Endothelial cell of umbilical vein (primary cell): ENCODE measurements around the gene HPDL. TPM values are rescaled to one million over a fixed set of nuclear protein-coding genes. Genes with fewer than 3 reads are reported as not detected.

Experiments used
- BruUV-seq: library from RNA; stranded (reverse); fragments of 400-500 nt; replicated peaks from 2 replicates; lab custom pipeline; 2021; lab: Mats Ljungman, UMichigan
- CTCF ChIA-PET: fragments of 300-600, 350-600 bp; sonication (Branson Sonifier 250); formaldehyde crosslinking; loops from one replicate; lab custom pipeline; 2021; ENCODE audit warnings: antibody characterized with exemption, inconsistent platforms; lab: Charles Lee
- POLR2A ChIA-PET: fragments of 300-600, 350-600 bp; sonication (Branson Sonifier 250); formaldehyde crosslinking; loops from one replicate; lab custom pipeline; 2021; ENCODE audit warnings: antibody characterized with exemption, inconsistent platforms; lab: Charles Lee
- DNase-seq: peaks from one replicate; pipeline ENCODE4 v3.0.0-alpha.2; 2011; ENCODE audit warnings: low read depth, low spot score
- FAIRE-seq: peaks from 2 replicates; lab custom pipeline; 2011; peaks lifted over from hg19 to GRCh38; lab: Jason Lieb, UNC
- H2AFZ ChIP-seq: 2 replicates; pipeline ENCODE4 v1.6.0; 2012; ENCODE audit warnings: low read depth, low read length, control low read depth, inconsistent platforms
- H3K27ac ChIP-seq: 2 replicates; pipeline ENCODE4 v1.5.1; 2011; ENCODE audit warnings: low read depth, mild to moderate bottlenecking, control low read depth, low read length, moderate library complexity; ENCODE audit not compliant: insufficient read depth
- H3K27me3 ChIP-seq, 2 experiments: 2 replicates each; pipeline versions ENCODE4 v1.6.0 to v1.6.1; 2011; ENCODE audit warnings: low read length in 2 of 2, mixed read lengths in 1 of 2; ENCODE audit not compliant: control insufficient read depth in 2 of 2, insufficient read depth in 2 of 2
- H3K36me3 ChIP-seq, 2 experiments: 2 replicates in 1 of 2; 3 replicates in 1 of 2; pipeline ENCODE4 v1.5.1; 2011; ENCODE audit warnings: low read length in 2 of 2, mild to moderate bottlenecking in 1 of 2, moderate library complexity in 1 of 2; ENCODE audit not compliant: control insufficient read depth in 2 of 2, insufficient read depth in 2 of 2; ENCODE audit errors: extremely low read depth in 1 of 2
- H3K4me1 ChIP-seq: 3 replicates; pipeline ENCODE4 v1.5.1; 2011; ENCODE audit warnings: mild to moderate bottlenecking, low read length; ENCODE audit not compliant: control insufficient read depth, insufficient read depth; ENCODE audit errors: extremely low read depth
- H3K4me2 ChIP-seq: 2 replicates; pipeline ENCODE4 v1.6.1; 2011; ENCODE audit warnings: low read length, control low read depth, mixed read lengths; ENCODE audit not compliant: insufficient read depth
- H3K4me3 ChIP-seq, 3 experiments: fragments of 200-600 bp in 1 of 3; sonication (generic), shearing (Covaris generic) in 1 of 3; replicated peaks in 1 of 3; 2 replicates each; pipeline ENCODE4 v1.5.1; 2011 to 2016; ENCODE audit warnings: control low read depth in 3 of 3, low read length in 3 of 3, mild to moderate bottlenecking in 2 of 3, inconsistent platforms in 1 of 3, low read depth in 1 of 3, moderate library complexity in 1 of 3; ENCODE audit not compliant: insufficient read depth in 1 of 3
- H3K79me2 ChIP-seq: 2 replicates; pipeline ENCODE4 v1.6.0; 2012; ENCODE audit warnings: low read length, inconsistent platforms; ENCODE audit not compliant: control insufficient read depth, insufficient read depth
- H3K9ac ChIP-seq: replicated peaks from 2 replicates; pipeline ENCODE3; 2011; ENCODE audit warnings: low read length, control low read depth; ENCODE audit not compliant: insufficient read depth; ENCODE audit errors: extremely low read depth
- H3K9me1 ChIP-seq: replicated peaks from 3 replicates; pipeline ENCODE4 v1.6.0; 2011; ENCODE audit warnings: mild to moderate bottlenecking, low read length; ENCODE audit not compliant: control insufficient read depth, insufficient read depth; ENCODE audit errors: extremely low read depth
- H3K9me3 ChIP-seq: replicated peaks from 2 replicates; pipeline ENCODE4 v1.5.1; 2012; ENCODE audit warnings: low read length, inconsistent platforms; ENCODE audit not compliant: control insufficient read depth, insufficient read depth
- H4K20me1 ChIP-seq: replicated peaks from 2 replicates; pipeline ENCODE3; 2011; ENCODE audit warnings: mild to moderate bottlenecking, low read length; ENCODE audit not compliant: control insufficient read depth, insufficient read depth; ENCODE audit errors: extremely low read depth
- EZH2 ChIP-seq: IDR thresholded peaks from 2 replicates; pipeline ENCODE4 v1.6.1; 2012; ENCODE audit warnings: borderline replicate concordance, low read depth, mild to moderate bottlenecking, moderate library complexity, low read length, inconsistent platforms; ENCODE audit not compliant: severe bottlenecking
- FOS ChIP-seq: IDR thresholded peaks from 2 replicates; pipeline ENCODE4 v1.6.1; 2011; ENCODE audit warnings: mild to moderate bottlenecking, low read length, moderate library complexity, borderline replicate concordance; ENCODE audit not compliant: insufficient read depth
- GATA2 ChIP-seq: IDR thresholded peaks from 2 replicates; pipeline ENCODE4 v1.7.0; 2011; ENCODE audit warnings: low read depth, mild to moderate bottlenecking, moderate library complexity, mixed read lengths, low read length; ENCODE audit not compliant: insufficient read length, insufficient read depth
- JUN ChIP-seq: IDR thresholded peaks from 2 replicates; pipeline ENCODE4 v1.6.1; 2011; ENCODE audit warnings: borderline replicate concordance, low read depth; ENCODE audit not compliant: insufficient read length, insufficient read depth
- MYC ChIP-seq: IDR thresholded peaks from one replicate; pipeline ENCODE4 v1.6.1; 2011; ENCODE audit warnings: mild to moderate bottlenecking, low read depth, low read length
- POLR2A ChIP-seq: IDR thresholded peaks from 2 replicates; pipeline ENCODE4 v1.6.1; 2012; ENCODE audit warnings: low read depth, mild to moderate bottlenecking, control low read depth, low read length
- POLR2AphosphoS5 ChIP-seq: IDR thresholded peaks from 2 replicates; pipeline ENCODE4 v1.6.1; 2012; ENCODE audit warnings: low read depth, mild to moderate bottlenecking, control low read depth, low read length, moderate library complexity; ENCODE audit not compliant: insufficient read depth
- dilution Hi-C: fragments of 300-500 bp; cut with MboI; formaldehyde crosslinking; loops from one replicate; pipeline ENCODE4 v1.15.0; 2019; ENCODE audit warnings: low sequenced_read_pairs; ENCODE audit not compliant: extremely low pct_ligation_motif_present
- intact Hi-C: fragments of 100-400 bp; cut with micrococcal nuclease; formaldehyde crosslinking; loops from one replicate; pipeline ENCODE4 v1.10.0; 2022
- polyA plus RNA-seq, 4 experiments: library from polyadenylated mRNA; depleted of rRNA in 3 of 4; stranded (reverse) in 3 of 4; unstranded in 1 of 4; fragments of >200 nt; gene quantifications; 2 replicates each; pipeline versions ENCODE4 v1.2.1 to v1.2.3, GENCODE V29; 2011 to 2012; ENCODE audit warnings: missing spikeins in 1 of 4
- total RNA-seq: library from RNA; stranded (reverse); gene quantifications from 2 replicates; pipeline ENCODE4 v1.2.3, GENCODE V29; 2021
- TF ChIP-seq, protein P1 (sequence below), 2 donors: IDR thresholded peaks; 1 replicate in 1 of 2; 2 replicates in 1 of 2; pipeline ENCODE4 v1.5.1; 2011; ENCODE audit warnings: low read length in 2 of 2, mild to moderate bottlenecking in 2 of 2, moderate library complexity in 2 of 2, control low read depth in 1 of 2, inconsistent platforms in 1 of 2, low read depth in 1 of 2; ENCODE audit not compliant: insufficient read depth in 1 of 2; ENCODE audit errors: extremely low read depth in 1 of 2
- TF ChIP-seq, protein P2 (sequence below): IDR thresholded peaks from 2 replicates; pipeline ENCODE4 v1.6.1; 2011; ENCODE audit not compliant: insufficient read depth, insufficient read length

The HPDL gene
- total and polyA plus RNA-seq, 2 donors (not counting 3 experiments of a cell fraction or from before 2014, with no cell fraction given): 3.4 to 5.9 TPM

GRCh38 chr1:45321444-45321843 lies 5.3 kb upstream of the HPDL start:
- dilution Hi-C loops (no loop called here), intact Hi-C loops (no loop called here)
- H3K9me3 ChIP-seq: no peaks in the 10 kb centered on the region
- ChIA-PET CTCF (interaction anchor here (1.4 kb wide), 1 partner anchor 13 kb away, joined by 3 read pairs; no protein-coding TSS in a partner anchor), POLR2A (no interaction called here)
- no peaks in the 10 kb centered on the region for H3K36me3 ChIP-seq
- no peak overlapping the region for H3K27ac ChIP-seq
- no peak overlapping the region for H3K4me2 ChIP-seq
- no peak overlapping the region for H3K9ac ChIP-seq
- FAIRE-seq (no peak), DNase-seq (no peak)
- no peak overlapping the region for H2AFZ ChIP-seq
- peaks cover 0 to 2% of the 10 kb centered on the region in 2 experiments for H3K27me3 ChIP-seq
- no peaks in the 10 kb centered on the region for H3K9me1 ChIP-seq
- H3K4me3 ChIP-seq: no peak overlapping the region
- TF ChIP-seq MYC (no peak), EZH2 (no peak), JUN (no peak), POLR2AphosphoS5 (no peak), GATA2 (no peak), POLR2A (no peak), FOS (no peak)
- TF ChIP-seq, protein P1, sequence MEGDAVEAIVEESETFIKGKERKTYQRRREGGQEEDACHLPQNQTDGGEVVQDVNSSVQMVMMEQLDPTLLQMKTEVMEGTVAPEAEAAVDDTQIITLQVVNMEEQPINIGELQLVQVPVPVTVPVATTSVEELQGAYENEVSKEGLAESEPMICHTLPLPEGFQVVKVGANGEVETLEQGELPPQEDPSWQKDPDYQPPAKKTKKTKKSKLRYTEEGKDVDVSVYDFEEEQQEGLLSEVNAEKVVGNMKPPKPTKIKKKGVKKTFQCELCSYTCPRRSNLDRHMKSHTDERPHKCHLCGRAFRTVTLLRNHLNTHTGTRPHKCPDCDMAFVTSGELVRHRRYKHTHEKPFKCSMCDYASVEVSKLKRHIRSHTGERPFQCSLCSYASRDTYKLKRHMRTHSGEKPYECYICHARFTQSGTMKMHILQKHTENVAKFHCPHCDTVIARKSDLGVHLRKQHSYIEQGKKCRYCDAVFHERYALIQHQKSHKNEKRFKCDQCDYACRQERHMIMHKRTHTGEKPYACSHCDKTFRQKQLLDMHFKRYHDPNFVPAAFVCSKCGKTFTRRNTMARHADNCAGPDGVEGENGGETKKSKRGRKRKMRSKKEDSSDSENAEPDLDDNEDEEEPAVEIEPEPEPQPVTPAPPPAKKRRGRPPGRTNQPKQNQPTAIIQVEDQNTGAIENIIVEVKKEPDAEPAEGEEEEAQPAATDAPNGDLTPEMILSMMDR (IDR thresholded peaks at IDR 0.05; ENCODE audit: extremely low read depth in 1 of 2, insufficient read depth in 1 of 2, low read depth in 1 of 2, low read length in 2 of 2): no peak
- TF ChIP-seq, protein P2, sequence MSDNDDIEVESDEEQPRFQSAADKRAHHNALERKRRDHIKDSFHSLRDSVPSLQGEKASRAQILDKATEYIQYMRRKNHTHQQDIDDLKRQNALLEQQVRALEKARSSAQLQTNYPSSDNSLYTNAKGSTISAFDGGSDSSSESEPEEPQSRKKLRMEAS: no peak
- peaks cover 6% of the 10 kb centered on the region for H3K4me1 ChIP-seq
- H4K20me1 ChIP-seq: no peaks in the 10 kb centered on the region
- H3K79me2 ChIP-seq: no peaks in the 10 kb centered on the region
- no TSS peak for BruUV-seq
